ENCODE data around the gene DNAJC13. TPM values are rescaled to one million over a fixed set of nuclear protein-coding genes. Genes with fewer than 3 reads are reported as not detected.

The DNAJC13 gene
- total and polyA plus RNA-seq, 4 donors, result 6.3 to 22.8 (median 15.4) TPM

GRCh38 chr3:132561003-132561402 lies 143.7 kb downstream of the DNAJC13 start:
- H3K36me3 ChIP-seq (ENCODE audit: control insufficient read depth in 4 of 4, insufficient read depth in 3 of 4, low read depth in 1 of 4, low read length in 3 of 4), result peaks cover 4 to 51% (median 33%) of the 10 kb centered on the region in 4 donors
- H3K4me3 ChIP-seq (ENCODE audit: low read depth in 1 of 3, low read length in 3 of 3), result no peak overlapping the region
- no peaks in the 10 kb centered on the region for H3K9me3 ChIP-seq (ENCODE audit: control insufficient read depth in 4 of 4, low read length in 3 of 4)
- no peak overlapping the region for H3K9ac ChIP-seq (ENCODE audit: low read depth in 1 of 2, low read length in 2 of 2)
- H3K27me3 ChIP-seq (ENCODE audit: control insufficient read depth in 4 of 4, insufficient read depth in 4 of 4, low read length in 3 of 4), result no peaks in the 10 kb centered on the region
- H3K27ac ChIP-seq (ENCODE audit: low read depth in 1 of 2, low read length in 2 of 2), result no peak overlapping the region
- DNase-seq (ENCODE audit: low spot score), result no peak
- 88% methylated on average over 4 of the region's 4 CpGs for WGBS
- TF ChIP-seq ZBTB33 (IDR thresholded peaks at IDR 0.05) (no peak), CTCF (IDR thresholded peaks at IDR 0.05; ENCODE audit: low read depth, low read length, missing input control) (no peak)
- peaks cover 0 to under 1% (median 0%) of the 10 kb centered on the region in 4 donors for H3K4me1 ChIP-seq (ENCODE audit: control insufficient read depth in 4 of 4, insufficient read depth in 4 of 4, low read length in 3 of 4)

GRCh38 chr3:132563420-132564069 lies 146.2 kb downstream of the DNAJC13 start:
- no peak overlapping the region for H3K27ac ChIP-seq (ENCODE audit: low read depth in 1 of 2, low read length in 2 of 2)
- H3K9me3 ChIP-seq (ENCODE audit: control insufficient read depth in 4 of 4, low read length in 3 of 4), result no peaks in the 10 kb centered on the region
- H3K4me3 ChIP-seq (ENCODE audit: low read depth in 1 of 3, low read length in 3 of 3), result no peak overlapping the region
- no peak overlapping the region for H3K9ac ChIP-seq (ENCODE audit: low read depth in 1 of 2, low read length in 2 of 2)
- TF ChIP-seq GABPA (IDR thresholded peaks at IDR 0.05 in 1 of 2, conservative IDR thresholded peaks at IDR 0.05 in 1 of 2) (no peak), SP1 (IDR thresholded peaks at IDR 0.05) (no peak), HNF4G (IDR thresholded peaks at IDR 0.05) (no peak), ATF3 (IDR thresholded peaks at IDR 0.05) (no peak), RXRA (IDR thresholded peaks at IDR 0.05) (no peak), ZBTB33 (IDR thresholded peaks at IDR 0.05) (no peak)
- no peak for DNase-seq (ENCODE audit: low spot score)
- no peaks in the 10 kb centered on the region for H3K27me3 ChIP-seq (ENCODE audit: control insufficient read depth in 4 of 4, insufficient read depth in 4 of 4, low read length in 3 of 4)
- no peaks in the 10 kb centered on the region for H3K4me1 ChIP-seq (ENCODE audit: control insufficient read depth in 4 of 4, insufficient read depth in 4 of 4, low read length in 3 of 4)
- peaks cover 5 to 42% (median 24%) of the 10 kb centered on the region in 4 donors for H3K36me3 ChIP-seq (ENCODE audit: control insufficient read depth in 4 of 4, insufficient read depth in 3 of 4, low read depth in 1 of 4, low read length in 3 of 4)
- WGBS, result 92% methylated on average over 4 of the region's 4 CpGs

GRCh38 chr3:132564070-132564465 lies 146.8 kb downstream of the DNAJC13 start:
- Histone ChIP-seq H3K4me1 (ENCODE audit: control insufficient read depth in 4 of 4, insufficient read depth in 4 of 4, low read length in 3 of 4) (no peaks in the 10 kb centered on the region), H3K9me3 (ENCODE audit: control insufficient read depth in 4 of 4, low read length in 3 of 4) (no peaks in the 10 kb centered on the region), H3K36me3 (ENCODE audit: control insufficient read depth in 4 of 4, insufficient read depth in 3 of 4, low read depth in 1 of 4, low read length in 3 of 4) (peaks cover 1 to 37% (median 21%) of the 10 kb centered on the region in 4 donors), H3K4me3 (ENCODE audit: low read depth in 1 of 3, low read length in 3 of 3) (no peak overlapping the region), H3K27ac (ENCODE audit: low read depth in 1 of 2, low read length in 2 of 2) (no peak overlapping the region), H3K9ac (ENCODE audit: low read depth in 1 of 2, low read length in 2 of 2) (no peak overlapping the region), H3K27me3 (ENCODE audit: control insufficient read depth in 4 of 4, insufficient read depth in 4 of 4, low read length in 3 of 4) (no peaks in the 10 kb centered on the region)
- 95% methylated on average over 2 of the region's 2 CpGs for WGBS
- DNase-seq (ENCODE audit: low spot score), result no peak
- TF ChIP-seq SP1 (IDR thresholded peaks at IDR 0.05), result no peak
- TF ChIP-seq YY1 (IDR thresholded peaks at IDR 0.05), result no peak
- TF ChIP-seq MAX (IDR thresholded peaks at IDR 0.05), result no peak
- TF ChIP-seq NR2F2 (IDR thresholded peaks at IDR 0.05), result no peak
- TF ChIP-seq ZBTB33 (IDR thresholded peaks at IDR 0.05), result no peak
- TF ChIP-seq FOXA2 (IDR thresholded peaks at IDR 0.05), result no peak
- no peak for TF ChIP-seq RXRA (IDR thresholded peaks at IDR 0.05)
- no peak for TF ChIP-seq CTCF (IDR thresholded peaks at IDR 0.05; ENCODE audit: low read depth, low read length, missing input control)
- no peak for TF ChIP-seq JUND (IDR thresholded peaks at IDR 0.05)
- TF ChIP-seq ATF3 (IDR thresholded peaks at IDR 0.05), result no peak
- no peak for TF ChIP-seq FOXA1 (IDR thresholded peaks at IDR 0.05)
- no peak for TF ChIP-seq TAF1 (conservative IDR thresholded peaks at IDR 0.05)
- TF ChIP-seq HNF4A (conservative IDR thresholded peaks at IDR 0.05), result no peak

Data from liver (tissue), 9 donors.